ENCODE measurements around the gene TDRD9. TPM values are rescaled to one million over a fixed set of nuclear protein-coding genes. Genes with fewer than 3 reads are reported as not detected.
"Not testable (repeated sequence)": the region's sequence is repeated elsewhere in the genome, so short reads cannot be mapped to it uniquely, and the experiment has no call there.

TDRD9 gene
- total RNA-seq, 1 donor from 2014 or later, result 5.4 TPM

- no peak for DNase-seq (ENCODE audit: low spot score)
Measured at GRCh38 chr14:103892247-103892646, 36.0 kb upstream of the TDRD9 start.

GRCh38 chr14:103894034-103894722, 34.1 kb upstream of the TDRD9 start:
- no peak for DNase-seq (ENCODE audit: low spot score)

- no peak for DNase-seq (ENCODE audit: low spot score)
Measured at GRCh38 chr14:103894723-103895059, 33.6 kb upstream of the TDRD9 start.

GRCh38 chr14:103896578-103896977, 31.7 kb upstream of the TDRD9 start:
- DNase-seq (ENCODE audit: low spot score), result no peak

GRCh38 chr14:103897075-103897947, 30.9 kb upstream of the TDRD9 start:
- DNase-seq (ENCODE audit: low spot score), result no peak

GRCh38 chr14:103898204-103898603, 30.1 kb upstream of the TDRD9 start:
- no peak for DNase-seq (ENCODE audit: low spot score)

GRCh38 chr14:103898711-103899110, 29.5 kb upstream of the TDRD9 start:
- DNase-seq (ENCODE audit: low spot score), result no peak

GRCh38 chr14:103899316-103899715, 28.9 kb upstream of the TDRD9 start:
- no peak for DNase-seq (ENCODE audit: low spot score)

- DNase-seq (ENCODE audit: low spot score), result no peak
Measured at GRCh38 chr14:103899833-103900232, 28.4 kb upstream of the TDRD9 start.

- no peak for DNase-seq (ENCODE audit: low spot score)
Measured at GRCh38 chr14:103904493-103905107, 23.7 kb upstream of the TDRD9 start.

- no peak for DNase-seq (ENCODE audit: low spot score)
Measured at GRCh38 chr14:103905842-103906456, 22.3 kb upstream of the TDRD9 start.

- no peak for DNase-seq (ENCODE audit: low spot score)
Measured at GRCh38 chr14:103908580-103908979, 19.7 kb upstream of the TDRD9 start.

GRCh38 chr14:103909531-103910261, 18.6 kb upstream of the TDRD9 start:
- no peak for DNase-seq (ENCODE audit: low spot score)

- no peak for DNase-seq (ENCODE audit: low spot score)
Measured at GRCh38 chr14:103910262-103910935, 17.9 kb upstream of the TDRD9 start.

- DNase-seq (ENCODE audit: low spot score), result no peak
Measured at GRCh38 chr14:103910984-103911383, 17.3 kb upstream of the TDRD9 start.

GRCh38 chr14:103915616-103916015, 12.6 kb upstream of the TDRD9 start:
- no peak for DNase-seq (ENCODE audit: low spot score)

- DNase-seq (ENCODE audit: low spot score), result no peak
Measured at GRCh38 chr14:103916636-103917262, 11.5 kb upstream of the TDRD9 start.

- DNase-seq (ENCODE audit: low spot score), result peak; percentile 97
Measured at GRCh38 chr14:103920981-103921854, 7.0 kb upstream of the TDRD9 start.

- not testable (repeated sequence) for DNase-seq (ENCODE audit: low spot score)
Measured at GRCh38 chr14:103921855-103922200, 6.4 kb upstream of the TDRD9 start.

Data from mesenteric fat pad (tissue), 1 donor.